KBM-7 (cell line): ENCODE measurements around the gene SCGB1C1.
A peak's percentile ranks its signal among the peaks of the same experiment; 100 is the strongest.

ENCODE experiments used
- DNase-seq: peaks from one replicate; pipeline ENCODE4 v3.0.0-alpha.2; 2015
- in situ Hi-C: fragments of 300-500 bp; cut with MboI; formaldehyde crosslinking; loops from 2 replicates; pipeline ENCODE4 v1.14.3; 2020; ENCODE audit warnings: low sequenced_read_pairs, low pct_unique_long_range_greater_than_20kb, mixed read lengths

SCGB1C1 gene

GRCh38 chr11:203945-204586, 11.2 kb downstream of the SCGB1C1 start:
- in situ Hi-C loops: no loop called here
- no peak for DNase-seq

GRCh38 chr11:204587-205109, 11.8 kb downstream of the SCGB1C1 start:
- no peak for DNase-seq
- in situ Hi-C loops: no loop called here

GRCh38 chr11:205221-206001, 12.5 kb downstream of the SCGB1C1 start:
- no peak for DNase-seq
- in situ Hi-C loops: no loop called here

- in situ Hi-C loops: no loop called here
- no peak for DNase-seq
Observed at GRCh38 chr11:206002-206384, 13.1 kb downstream of the SCGB1C1 start.

- in situ Hi-C loops: no loop called here
- DNase-seq: peak; percentile 61
Observed at GRCh38 chr11:206526-207207, 13.8 kb downstream of the SCGB1C1 start.

GRCh38 chr11:207208-207862, 14.5 kb downstream of the SCGB1C1 start, which contains the start of the genes BET1L and RIC8A:
Gene BET1L (minus strand): TSS chr11:207399. CDS start chr11:207321, 78 bp downstream.
Gene RIC8A (plus strand): TSS chr11:207708. CDS start chr11:208855, 1,147 bp downstream.
- in situ Hi-C loops: no loop called here
- DNase-seq: peak; percentile 99

- in situ Hi-C loops: no loop called here
- DNase-seq: no peak
Observed at GRCh38 chr11:207863-208180, 14.9 kb downstream of the SCGB1C1 start.

- peak; percentile 82 for DNase-seq
- in situ Hi-C loops: no loop called here
Observed at GRCh38 chr11:208181-208916, 15.5 kb downstream of the SCGB1C1 start.

GRCh38 chr11:208917-209260, 16.0 kb downstream of the SCGB1C1 start:
- DNase-seq: no peak
- in situ Hi-C loops: no loop called here

GRCh38 chr11:209275-210121, 16.6 kb downstream of the SCGB1C1 start:
- in situ Hi-C loops: no loop called here
- DNase-seq: peak; percentile 29

GRCh38 chr11:210122-210802, 17.4 kb downstream of the SCGB1C1 start:
- DNase-seq: no peak
- in situ Hi-C loops: no loop called here

- no peak for DNase-seq
- in situ Hi-C loops: no loop called here
Observed at GRCh38 chr11:210803-211180, 17.9 kb downstream of the SCGB1C1 start.

- in situ Hi-C loops: no loop called here
- DNase-seq: no peak
Observed at GRCh38 chr11:211295-211694, 18.4 kb downstream of the SCGB1C1 start.

- DNase-seq: no peak
- in situ Hi-C loops: no loop called here
Observed at GRCh38 chr11:211741-212140, 18.9 kb downstream of the SCGB1C1 start.

GRCh38 chr11:212150-213100, 19.5 kb downstream of the SCGB1C1 start:
- no peak for DNase-seq
- in situ Hi-C loops: no loop called here

GRCh38 chr11:213111-213510, 20.2 kb downstream of the SCGB1C1 start:
- no peak for DNase-seq
- in situ Hi-C loops: no loop called here

GRCh38 chr11:214083-214482, 21.2 kb downstream of the SCGB1C1 start:
- in situ Hi-C loops: no loop called here
- no peak for DNase-seq
